HepG2 (cell line): ENCODE results near the gene NELFCD. TPM values are rescaled to one million over a fixed set of nuclear protein-coding genes. Genes with fewer than 3 reads are reported as not detected.

ENCODE experiments used
- ATAC-seq: fragments of 200-7000 bp; cut with Tn5 transposase; 3 replicates; pipeline ENCODE4 v1.9.1; 2020; ENCODE audit warnings: mild to moderate bottlenecking, moderate library complexity
- BruUV-seq: library from RNA; stranded (reverse); fragments of 400-500 nt; replicated peaks from 2 replicates; lab custom pipeline; 2021; lab: Mats Ljungman, UMichigan
- CTCF ChIA-PET: fragments of 300-600 bp; formaldehyde crosslinking; extraction: SDS; loops from one replicate; lab custom pipeline; 2021; ENCODE audit warnings: low total read pairs, inconsistent platforms, low intra/inter-chr PET ratio; lab: Yijun Ruan, JAX
- POLR2A ChIA-PET: fragments of 350-600 bp; sonication (Branson Sonifier 250); formaldehyde crosslinking; loops from one replicate; lab custom pipeline; 2020; ENCODE audit warnings: antibody characterized with exemption, inconsistent platforms; lab: Yijun Ruan, JAX
- DNase-seq: peaks from one replicate; pipeline ENCODE4 v3.0.0-alpha.2; 2015; ENCODE audit warnings: low spot score
- FAIRE-seq: peaks from 3 replicates; lab custom pipeline; 2011; peaks lifted over from hg19 to GRCh38; lab: Jason Lieb, UNC
- H2AFZ ChIP-seq: one replicate; pipeline ENCODE4 v1.6.1; 2011; ENCODE audit warnings: low read length, inconsistent platforms
- H3K27ac ChIP-seq: fragments of 300-600 bp; 3 replicates; pipeline ENCODE4 v1.8.0; 2011; ENCODE audit warnings: mixed run types, mild to moderate bottlenecking, mixed read lengths, low read length, inconsistent platforms; ENCODE audit not compliant: insufficient read depth; ENCODE audit errors: extremely low read length
- H3K27me3 ChIP-seq, 2 experiments: fragments of 200-600 bp in 1 of 2; 2 replicates in 1 of 2; 3 replicates in 1 of 2; pipeline versions ENCODE4 v1.6.0 to v1.8.0; 2011; ENCODE audit warnings: low read length in 2 of 2, mild to moderate bottlenecking in 2 of 2, moderate library complexity in 2 of 2, inconsistent platforms in 1 of 2; ENCODE audit not compliant: insufficient read depth in 2 of 2, control insufficient read depth in 1 of 2
- H3K36me3 ChIP-seq, 2 experiments: fragments of 200-600 bp in 1 of 2; replicated peaks in 1 of 2; 2 replicates in 1 of 2; 3 replicates in 1 of 2; pipeline versions ENCODE4 v1.5.1 to v1.8.0; 2011; ENCODE audit warnings: low read length in 2 of 2, inconsistent platforms in 1 of 2; ENCODE audit not compliant: insufficient read depth in 2 of 2, control insufficient read depth in 1 of 2
- H3K4me1 ChIP-seq: 2 replicates; pipeline ENCODE4 v1.5.1; 2012; ENCODE audit warnings: low read length, inconsistent platforms; ENCODE audit not compliant: insufficient read depth
- H3K4me2 ChIP-seq: 2 replicates; pipeline ENCODE4 v1.6.0; 2011; ENCODE audit warnings: low read depth, low read length, inconsistent platforms
- H3K4me3 ChIP-seq, 3 experiments: fragments of 200-600 bp in 1 of 3; sonication (generic), shearing (Covaris generic) in 1 of 3; replicated peaks in 1 of 3; 2 replicates each; pipeline ENCODE4 v1.5.1; 2011 to 2016; ENCODE audit warnings: low read length in 3 of 3, inconsistent platforms in 2 of 3, low read depth in 2 of 3, mild to moderate bottlenecking in 2 of 3, control low read depth in 1 of 3, mixed read lengths in 1 of 3; ENCODE audit not compliant: insufficient read depth in 1 of 3
- H3K79me2 ChIP-seq: one replicate; pipeline ENCODE4 v1.6.1; 2011; ENCODE audit warnings: low read length, inconsistent platforms; ENCODE audit not compliant: insufficient read depth
- H3K9ac ChIP-seq: 2 replicates; pipeline ENCODE4 v1.6.0; 2011; ENCODE audit warnings: mild to moderate bottlenecking, low read depth, low read length, inconsistent platforms; ENCODE audit not compliant: insufficient read depth
- H3K9me3 ChIP-seq: 2 replicates; pipeline ENCODE4 v1.5.1; 2012; ENCODE audit warnings: mild to moderate bottlenecking, low read length
- H4K20me1 ChIP-seq: 2 replicates; pipeline ENCODE4 v1.6.0; 2011; ENCODE audit warnings: inconsistent platforms, mild to moderate bottlenecking, low read length, moderate library complexity; ENCODE audit not compliant: insufficient read depth
- ATF7 ChIP-seq, 2 experiments: fragments of 450-650 bp in 1 of 2; sonication (generic) in 1 of 2; formaldehyde crosslinking in 1 of 2; IDR thresholded peaks; 2 replicates each; pipeline versions ENCODE4 v1.4.0 to v1.6.1; 2016 to 2020; ENCODE audit warnings: antibody characterized with exemption in 1 of 2, mild to moderate bottlenecking in 1 of 2, missing genetic modification reagents in 1 of 2
- BRCA1 ChIP-seq: sonication (generic); formaldehyde crosslinking; IDR thresholded peaks from 2 replicates; pipeline ENCODE4 v1.4.0; 2020; ENCODE audit warnings: missing genetic modification reagents
- E2F1 ChIP-seq: sonication (generic); formaldehyde crosslinking; IDR thresholded peaks from 2 replicates; pipeline ENCODE4 v1.5.0; 2020; ENCODE audit warnings: missing genetic modification reagents
- JDP2 ChIP-seq: sonication (generic); formaldehyde crosslinking; IDR thresholded peaks from 2 replicates; pipeline ENCODE4 v1.8.1; 2022; ENCODE audit warnings: missing genetic modification reagents, borderline replicate concordance
- MYNN ChIP-seq: sonication (generic); formaldehyde crosslinking; IDR thresholded peaks from 2 replicates; pipeline ENCODE4 v1.4.0; 2020; ENCODE audit warnings: mild to moderate bottlenecking, low read depth, missing genetic modification reagents
- ONECUT2 ChIP-seq: sonication (generic); formaldehyde crosslinking; IDR thresholded peaks from 2 replicates; pipeline ENCODE4 v1.4.0; 2020; ENCODE audit warnings: missing genetic modification reagents
- SIN3B ChIP-seq: fragments of 150-350 bp; IDR thresholded peaks from 2 replicates; pipeline ENCODE4 v1.6.1; 2014; ENCODE audit warnings: low read length
- STAT6 ChIP-seq: sonication (generic); formaldehyde crosslinking; IDR thresholded peaks from 2 replicates; pipeline ENCODE4 v1.4.0; 2020; ENCODE audit warnings: missing genetic modification reagents, mild to moderate bottlenecking, borderline replicate concordance
- TERF1 ChIP-seq: sonication (generic); formaldehyde crosslinking; IDR thresholded peaks from 2 replicates; pipeline ENCODE4 v1.8.0; 2022; ENCODE audit warnings: mild to moderate bottlenecking, missing genetic modification reagents, moderate library complexity
- YEATS4 ChIP-seq: sonication (generic); formaldehyde crosslinking; IDR thresholded peaks from 2 replicates; pipeline ENCODE4 v1.4.0; 2020; ENCODE audit warnings: missing genetic modification reagents, borderline replicate concordance
- ZKSCAN5 ChIP-seq: sonication (generic); formaldehyde crosslinking; IDR thresholded peaks from 2 replicates; pipeline ENCODE4 v1.5.1; 2020; ENCODE audit warnings: mild to moderate bottlenecking, missing genetic modification reagents
- ZNF512B ChIP-seq: sonication (generic); formaldehyde crosslinking; IDR thresholded peaks from 2 replicates; pipeline ENCODE4 v1.5.1; 2020; ENCODE audit warnings: missing genetic modification reagents, mild to moderate bottlenecking, borderline replicate concordance
- ZNF577 ChIP-seq: sonication (generic); formaldehyde crosslinking; IDR thresholded peaks from 2 replicates; pipeline ENCODE4 v1.4.0; 2020; ENCODE audit warnings: mild to moderate bottlenecking, low read depth, missing genetic modification reagents, borderline replicate concordance
- ZNF788 ChIP-seq: sonication (generic); formaldehyde crosslinking; IDR thresholded peaks from 2 replicates; pipeline ENCODE4 v1.5.0; 2020; ENCODE audit warnings: mild to moderate bottlenecking, missing genetic modification reagents, borderline replicate concordance
- ZNF800 ChIP-seq: sonication (generic); formaldehyde crosslinking; IDR thresholded peaks from 2 replicates; pipeline ENCODE4 v1.4.0; 2020; ENCODE audit warnings: missing genetic modification reagents
- WGBS: methylation state at CpG from one replicate; pipeline ENCODE4 v1.1.6; 2017; ENCODE audit warnings: low lambda C conversion rate; 5-methylcytosine and 5-hydroxymethylcytosine counted together
- in situ Hi-C: cut with HindIII; loops from 2 replicates; pipeline ENCODE4 v1.10.0; 2017; ENCODE audit warnings: low pct_unique_long_range_greater_than_20kb; ENCODE audit not compliant: extremely low pct_ligation_motif_present
- intact Hi-C: fragments of 100-400 bp; cut with micrococcal nuclease; formaldehyde crosslinking; loops from one replicate; pipeline ENCODE4 v1.10.0; 2022; ENCODE audit not compliant: unreplicated experiment
- polyA plus RNA-seq, 8 experiments: library from polyadenylated mRNA; depleted of rRNA in 3 of 8; stranded (reverse) in 7 of 8; unstranded in 1 of 8; fragments of >200 nt; fragmentation: Illumina TruSeq in 4 of 8; extraction: Trizol in 4 of 8; gene quantifications; 2 replicates each; pipeline versions ENCODE4 v1.2.1 to v1.2.3, GENCODE V29; 2011 to 2016; ENCODE audit warnings: low read depth in 4 of 8, missing spikeins in 1 of 8, mixed read lengths in 1 of 8; ENCODE audit not compliant: insufficient read depth in 1 of 8
- total RNA-seq, 5 experiments: library from RNA; depleted of rRNA; stranded (reverse); fragments of >200 nt; fragmentation: Illumina TruSeq; extraction: Trizol; gene quantifications; 2 replicates each; pipeline ENCODE4 v1.2.3, GENCODE V29; 2016; ENCODE audit warnings: low read depth in 1 of 5

NELFCD gene
- total and polyA plus RNA-seq, 2 of the 13 experiments (the other 11 are each of a cell fraction or from before 2014, with no cell fraction given), result 159 to 203 TPM

- H3K36me3 ChIP-seq, result no peaks in the 10 kb centered on the region
- H3K4me2 ChIP-seq, result no peak overlapping the region
- no peaks in the 10 kb centered on the region for H3K9me3 ChIP-seq
- H3K79me2 ChIP-seq, result no peaks in the 10 kb centered on the region
- no peak overlapping the region for H3K27ac ChIP-seq
- intact Hi-C loops, result no loop called here
- POLR2A ChIA-PET, result no interaction called here
- no TSS peak for BruUV-seq
- FAIRE-seq (no peak), DNase-seq (no peak), ATAC-seq (no peak)
- H3K4me3 ChIP-seq, result no peak overlapping the region
- H2AFZ ChIP-seq, result no peak overlapping the region
- no peaks in the 10 kb centered on the region for H4K20me1 ChIP-seq
- in situ Hi-C loops, result no loop called here
- H3K4me1 ChIP-seq, result no peaks in the 10 kb centered on the region
- peaks cover 0 to 16% of the 10 kb centered on the region in 2 experiments; a peak in 3 of 5 replicates for H3K27me3 ChIP-seq
- CTCF ChIA-PET, result no interaction called here
- H3K9ac ChIP-seq, result no peak overlapping the region
- WGBS, result 14% methylated on average over 2 of the region's 2 CpGs
- TF ChIP-seq STAT6 (CRISPR knock-in tag) (no peak), SIN3B (no peak), JDP2 (CRISPR knock-in tag) (no peak), ONECUT2 (CRISPR knock-in tag) (no peak), ZKSCAN5 (no peak), BRCA1 (CRISPR knock-in tag) (no peak), ZNF788 (CRISPR knock-in tag) (no peak), ZNF512B (CRISPR knock-in tag) (no peak), ATF7 (IDR thresholded peaks at IDR 0.05) (no peak), ATF7 (CRISPR knock-in tag; IDR thresholded peaks at IDR 0.05) (no peak), ZNF800 (no peak), TERF1 (CRISPR knock-in tag) (no peak), MYNN (CRISPR knock-in tag) (no peak), YEATS4 (CRISPR knock-in tag) (no peak), ZNF577 (no peak), E2F1 (no peak)
These were observed 43.0 kb upstream of the NELFCD start for GRCh38 chr20:58938078-58938477.
